ENCODE results near the gene TRAF3.

TRAF3 gene

GRCh38 chr14:102937331-102938175, 160.3 kb downstream of the TRAF3 start:
- no peak overlapping the region for H2AFZ ChIP-seq (ENCODE audit: low read length, unreplicated experiment)
- H3K27ac ChIP-seq (ENCODE audit: low read depth, low read length) = no peak overlapping the region
- peaks cover 7% of the 10 kb centered on the region; the same call in 1 of the 2 replicates for H3K36me3 ChIP-seq (ENCODE audit: insufficient read depth, low read length)
- H3K4me3 ChIP-seq (ENCODE audit: low read depth, low read length) = no peak overlapping the region
- no peaks in the 10 kb centered on the region for H3K4me1 ChIP-seq (ENCODE audit: control insufficient read depth, insufficient read depth, low read length, unreplicated experiment)
- H3K27me3 ChIP-seq (ENCODE audit: insufficient read depth, low read length) = no peaks in the 10 kb centered on the region
- no peaks in the 10 kb centered on the region for H3K79me2 ChIP-seq (ENCODE audit: control insufficient read depth, insufficient read depth, low read length, unreplicated experiment)

GRCh38 chr14:102938191-102938590, 160.9 kb downstream of the TRAF3 start:
- H3K79me2 ChIP-seq (ENCODE audit: control insufficient read depth, insufficient read depth, low read length, unreplicated experiment) = no peaks in the 10 kb centered on the region
- no peak overlapping the region for H2AFZ ChIP-seq (ENCODE audit: low read length, unreplicated experiment)
- H3K4me3 ChIP-seq (ENCODE audit: low read depth, low read length) = no peak overlapping the region
- H3K4me1 ChIP-seq (ENCODE audit: control insufficient read depth, insufficient read depth, low read length, unreplicated experiment) = no peaks in the 10 kb centered on the region
- H3K27ac ChIP-seq (ENCODE audit: low read depth, low read length) = no peak overlapping the region
- H3K36me3 ChIP-seq (ENCODE audit: insufficient read depth, low read length) = peaks cover 6% of the 10 kb centered on the region; the same call in 1 of the 2 replicates
- no peaks in the 10 kb centered on the region for H3K27me3 ChIP-seq (ENCODE audit: insufficient read depth, low read length)

GRCh38 chr14:102939329-102939728, 162.1 kb downstream of the TRAF3 start:
- no peaks in the 10 kb centered on the region for H3K27me3 ChIP-seq (ENCODE audit: insufficient read depth, low read length)
- H3K4me1 ChIP-seq (ENCODE audit: control insufficient read depth, insufficient read depth, low read length, unreplicated experiment) = no peaks in the 10 kb centered on the region
- H3K79me2 ChIP-seq (ENCODE audit: control insufficient read depth, insufficient read depth, low read length, unreplicated experiment) = no peaks in the 10 kb centered on the region
- H3K4me3 ChIP-seq (ENCODE audit: low read depth, low read length) = no peak overlapping the region
- no peak overlapping the region for H2AFZ ChIP-seq (ENCODE audit: low read length, unreplicated experiment)
- peaks cover 14% of the 10 kb centered on the region; the same call in 1 of the 2 replicates for H3K36me3 ChIP-seq (ENCODE audit: insufficient read depth, low read length)
- no peak overlapping the region for H3K27ac ChIP-seq (ENCODE audit: low read depth, low read length)

GRCh38 chr14:102939820-102940561, 162.7 kb downstream of the TRAF3 start:
- no peak overlapping the region for H2AFZ ChIP-seq (ENCODE audit: low read length, unreplicated experiment)
- H3K79me2 ChIP-seq (ENCODE audit: control insufficient read depth, insufficient read depth, low read length, unreplicated experiment) = no peaks in the 10 kb centered on the region
- no peak overlapping the region for H3K4me3 ChIP-seq (ENCODE audit: low read depth, low read length)
- no peak overlapping the region for H3K27ac ChIP-seq (ENCODE audit: low read depth, low read length)
- peaks cover 14% of the 10 kb centered on the region; the same call in 1 of the 2 replicates for H3K36me3 ChIP-seq (ENCODE audit: insufficient read depth, low read length)
- no peaks in the 10 kb centered on the region for H3K4me1 ChIP-seq (ENCODE audit: control insufficient read depth, insufficient read depth, low read length, unreplicated experiment)
- H3K27me3 ChIP-seq (ENCODE audit: insufficient read depth, low read length) = no peaks in the 10 kb centered on the region

- H3K4me1 ChIP-seq (ENCODE audit: control insufficient read depth, insufficient read depth, low read length, unreplicated experiment) = no peaks in the 10 kb centered on the region
- H3K79me2 ChIP-seq (ENCODE audit: control insufficient read depth, insufficient read depth, low read length, unreplicated experiment) = no peaks in the 10 kb centered on the region
- no peak overlapping the region for H3K27ac ChIP-seq (ENCODE audit: low read depth, low read length)
- H3K27me3 ChIP-seq (ENCODE audit: insufficient read depth, low read length) = no peaks in the 10 kb centered on the region
- peaks cover 20% of the 10 kb centered on the region; the same call in 1 of the 2 replicates for H3K36me3 ChIP-seq (ENCODE audit: insufficient read depth, low read length)
- no peak overlapping the region for H3K4me3 ChIP-seq (ENCODE audit: low read depth, low read length)
- H2AFZ ChIP-seq (ENCODE audit: low read length, unreplicated experiment) = no peak overlapping the region
These were observed 163.6 kb downstream of the TRAF3 start for GRCh38 chr14:102940729-102941362.

GRCh38 chr14:102941419-102942011, 164.3 kb downstream of the TRAF3 start:
- Histone ChIP-seq H3K79me2 (ENCODE audit: control insufficient read depth, insufficient read depth, low read length, unreplicated experiment) (no peaks in the 10 kb centered on the region), H3K27ac (ENCODE audit: low read depth, low read length) (no peak overlapping the region), H3K4me1 (ENCODE audit: control insufficient read depth, insufficient read depth, low read length, unreplicated experiment) (no peaks in the 10 kb centered on the region), H3K27me3 (ENCODE audit: insufficient read depth, low read length) (no peaks in the 10 kb centered on the region), H3K4me3 (ENCODE audit: low read depth, low read length) (no peak overlapping the region), H2AFZ (ENCODE audit: low read length, unreplicated experiment) (no peak overlapping the region), H3K36me3 (ENCODE audit: insufficient read depth, low read length) (peaks cover 24% of the 10 kb centered on the region; the same call in 1 of the 2 replicates)

GRCh38 chr14:102942069-102942468, 164.8 kb downstream of the TRAF3 start:
- no peaks in the 10 kb centered on the region for H3K27me3 ChIP-seq (ENCODE audit: insufficient read depth, low read length)
- peaks cover 29% of the 10 kb centered on the region; the same call in 1 of the 2 replicates for H3K36me3 ChIP-seq (ENCODE audit: insufficient read depth, low read length)

GRCh38 chr14:102943454-102943853, 166.2 kb downstream of the TRAF3 start:
- H3K27me3 ChIP-seq (ENCODE audit: insufficient read depth, low read length) = no peaks in the 10 kb centered on the region
- no peaks in the 10 kb centered on the region for H3K79me2 ChIP-seq (ENCODE audit: control insufficient read depth, insufficient read depth, low read length, unreplicated experiment)
- H3K4me1 ChIP-seq (ENCODE audit: control insufficient read depth, insufficient read depth, low read length, unreplicated experiment) = no peaks in the 10 kb centered on the region
- peaks cover 31% of the 10 kb centered on the region; the same call in 1 of the 2 replicates for H3K36me3 ChIP-seq (ENCODE audit: insufficient read depth, low read length)
- no peak overlapping the region for H3K27ac ChIP-seq (ENCODE audit: low read depth, low read length)
- no peak overlapping the region for H2AFZ ChIP-seq (ENCODE audit: low read length, unreplicated experiment)
- no peak overlapping the region for H3K4me3 ChIP-seq (ENCODE audit: low read depth, low read length)

More at GRCh38 chr14:102942069-102942468, 164.8 kb downstream of the TRAF3 start:
- no peak overlapping the region for H3K4me3 ChIP-seq (ENCODE audit: low read depth, low read length)
- H2AFZ ChIP-seq (ENCODE audit: low read length, unreplicated experiment) = no peak overlapping the region
- no peak overlapping the region for H3K27ac ChIP-seq (ENCODE audit: low read depth, low read length)
- no peaks in the 10 kb centered on the region for H3K79me2 ChIP-seq (ENCODE audit: control insufficient read depth, insufficient read depth, low read length, unreplicated experiment)
- H3K4me1 ChIP-seq (ENCODE audit: control insufficient read depth, insufficient read depth, low read length, unreplicated experiment) = no peaks in the 10 kb centered on the region

GRCh38 chr14:102943979-102944378, 166.7 kb downstream of the TRAF3 start:
- Histone ChIP-seq H3K4me1 (ENCODE audit: control insufficient read depth, insufficient read depth, low read length, unreplicated experiment) (no peaks in the 10 kb centered on the region), H3K27me3 (ENCODE audit: insufficient read depth, low read length) (no peaks in the 10 kb centered on the region), H3K27ac (ENCODE audit: low read depth, low read length) (no peak overlapping the region), H2AFZ (ENCODE audit: low read length, unreplicated experiment) (no peak overlapping the region), H3K79me2 (ENCODE audit: control insufficient read depth, insufficient read depth, low read length, unreplicated experiment) (no peaks in the 10 kb centered on the region), H3K36me3 (ENCODE audit: insufficient read depth, low read length) (peaks cover 34% of the 10 kb centered on the region; the same call in 1 of the 2 replicates), H3K4me3 (ENCODE audit: low read depth, low read length) (no peak overlapping the region)

All from ACC112 (cell line).